Stimulated activated CD4-positive, alpha-beta T cell treated with anti-CD3 and anti-CD28 coated beads, TNF-alpha, amount 100 ng/mL, for 1 hour (primary cell): ENCODE measurements around the gene MLXIP.
"Not testable (repeated sequence)": the region's sequence is repeated elsewhere in the genome, so short reads cannot be mapped to it uniquely, and the experiment has no call there.

Experiments used
- DNase-seq, 3 donors: peaks; one replicate each; pipeline ENCODE4 v3.0.0-alpha.2; 2020; ENCODE audit warnings: low read depth in 3 of 3, low spot score in 1 of 3

The MLXIP gene

GRCh38 chr12:122145505-122146330 is 67.2 kb downstream of the MLXIP start:
- DNase-seq: no peak

GRCh38 chr12:122147514-122148290 is 69.1 kb downstream of the MLXIP start:
- no peak for DNase-seq

- DNase-seq: no peak
Observed at GRCh38 chr12:122148657-122149056, 70.1 kb downstream of the MLXIP start.

- DNase-seq: no peak
Observed at GRCh38 chr12:122150127-122150681, 71.6 kb downstream of the MLXIP start.

- DNase-seq: no peak
Observed at GRCh38 chr12:122152754-122153153, 74.2 kb downstream of the MLXIP start.

GRCh38 chr12:122155705-122156104 is 77.1 kb downstream of the MLXIP start:
- no peak for DNase-seq

- DNase-seq: no peak
Observed at GRCh38 chr12:122158700-122159285, 80.2 kb downstream of the MLXIP start.

- DNase-seq: no peak
Observed at GRCh38 chr12:122159882-122160281, 81.3 kb downstream of the MLXIP start.

GRCh38 chr12:122160761-122161160 is 82.2 kb downstream of the MLXIP start:
- DNase-seq: no peak

- DNase-seq: no peak
Observed at GRCh38 chr12:122161682-122162081, 83.1 kb downstream of the MLXIP start.

- no peak for DNase-seq
Observed at GRCh38 chr12:122162976-122163375, 84.4 kb downstream of the MLXIP start.

- peak in 1 of 3 donors; percentile 8 for DNase-seq
Observed at GRCh38 chr12:122166422-122167349, 88.1 kb downstream of the MLXIP start.

GRCh38 chr12:122167356-122167925 is 88.9 kb downstream of the MLXIP start:
- DNase-seq: no peak

GRCh38 chr12:122168492-122168891 is 89.9 kb downstream of the MLXIP start:
- no peak for DNase-seq

- DNase-seq: no peak
Observed at GRCh38 chr12:122171399-122171798, 92.8 kb downstream of the MLXIP start.

- DNase-seq: no peak
Observed at GRCh38 chr12:122172262-122172939, 93.8 kb downstream of the MLXIP start.

GRCh38 chr12:122174155-122174845 is 95.7 kb downstream of the MLXIP start, which contains the start of gene IL31:
Gene IL31 (minus strand): TSS chr12:122174221. CDS start chr12:122174172, 49 bp downstream.
- no peak for DNase-seq

- DNase-seq: not testable (repeated sequence)
Observed at GRCh38 chr12:122176473-122176872, 97.9 kb downstream of the MLXIP start.
